KMS-11 (cell line): ENCODE results near the gene SLC35B3.

Source experiments
- H2AFZ ChIP-seq: fragments of 200-600 bp; sonication (generic); 2 replicates; pipeline ENCODE4 v1.6.1; 2016; ENCODE audit warnings: antibody characterized with exemption, mixed run types, low read depth
- H3K27ac ChIP-seq: fragments of 200-600 bp; sonication (generic); 2 replicates; pipeline ENCODE4 v1.6.1; 2016; ENCODE audit warnings: mild to moderate bottlenecking, mixed run types
- H3K27me3 ChIP-seq: fragments of 200-600 bp; sonication (generic); 2 replicates; pipeline ENCODE4 v1.6.1; 2017; ENCODE audit warnings: mild to moderate bottlenecking, low read depth, mixed run types, moderate library complexity; ENCODE audit not compliant: insufficient read depth
- H3K36me3 ChIP-seq: fragments of 200-600 bp; sonication (generic); 2 replicates; pipeline ENCODE4 v1.6.1; 2017; ENCODE audit warnings: mild to moderate bottlenecking, mixed run types; ENCODE audit not compliant: insufficient read depth
- H3K4me1 ChIP-seq: fragments of 200-600 bp; sonication (generic); 2 replicates; pipeline ENCODE4 v1.6.1; 2016; ENCODE audit warnings: mild to moderate bottlenecking, low read depth, mixed run types; ENCODE audit not compliant: poor library complexity, severe bottlenecking
- H3K4me2 ChIP-seq: fragments of 200-600 bp; sonication (generic); 2 replicates; pipeline ENCODE4 v1.7.0; 2016; ENCODE audit warnings: mild to moderate bottlenecking, mixed run types
- H3K4me3 ChIP-seq: fragments of 200-600 bp; sonication (generic); IDR thresholded peaks from 2 replicates; pipeline ENCODE4 v1.6.1; 2017; ENCODE audit warnings: low read depth, low read length, mixed read lengths; ENCODE audit not compliant: insufficient read depth
- H3K79me2 ChIP-seq: fragments of 200-600 bp; sonication (generic); 2 replicates; pipeline ENCODE4 v1.6.1; 2016; ENCODE audit warnings: low read depth, mixed run types; ENCODE audit not compliant: insufficient read depth
- H3K9ac ChIP-seq: fragments of 200-600 bp; sonication (generic); 2 replicates; pipeline ENCODE4 v1.6.1; 2016; ENCODE audit warnings: mild to moderate bottlenecking, mixed run types
- H4K20me1 ChIP-seq: fragments of 200-600 bp; sonication (generic); 2 replicates; pipeline ENCODE4 v1.6.1; 2016; ENCODE audit warnings: mild to moderate bottlenecking, mixed run types; ENCODE audit not compliant: insufficient read depth
- TF ChIP-seq, protein P1 (sequence below): fragments of 200-600 bp; sonication (generic); conservative IDR thresholded peaks from 2 replicates; pipeline ENCODE4 v1.6.1; 2017; ENCODE audit warnings: low read depth, mild to moderate bottlenecking, antibody characterized with exemption, low read length, moderate library complexity, mixed read lengths

The SLC35B3 gene

GRCh38 chr6:8437813-8438212 lies 2.5 kb upstream of the SLC35B3 start:
- no peaks in the 10 kb centered on the region for H3K36me3 ChIP-seq
- no peak overlapping the region for H3K27ac ChIP-seq
- H3K4me3 ChIP-seq: no peak overlapping the region
- no peak overlapping the region for H3K9ac ChIP-seq
- no peak overlapping the region for H3K4me2 ChIP-seq
- peaks cover 12% of the 10 kb centered on the region for H3K79me2 ChIP-seq
- H3K4me1 ChIP-seq: peaks cover 15% of the 10 kb centered on the region
- no peak overlapping the region for H2AFZ ChIP-seq
- TF ChIP-seq, protein P1, sequence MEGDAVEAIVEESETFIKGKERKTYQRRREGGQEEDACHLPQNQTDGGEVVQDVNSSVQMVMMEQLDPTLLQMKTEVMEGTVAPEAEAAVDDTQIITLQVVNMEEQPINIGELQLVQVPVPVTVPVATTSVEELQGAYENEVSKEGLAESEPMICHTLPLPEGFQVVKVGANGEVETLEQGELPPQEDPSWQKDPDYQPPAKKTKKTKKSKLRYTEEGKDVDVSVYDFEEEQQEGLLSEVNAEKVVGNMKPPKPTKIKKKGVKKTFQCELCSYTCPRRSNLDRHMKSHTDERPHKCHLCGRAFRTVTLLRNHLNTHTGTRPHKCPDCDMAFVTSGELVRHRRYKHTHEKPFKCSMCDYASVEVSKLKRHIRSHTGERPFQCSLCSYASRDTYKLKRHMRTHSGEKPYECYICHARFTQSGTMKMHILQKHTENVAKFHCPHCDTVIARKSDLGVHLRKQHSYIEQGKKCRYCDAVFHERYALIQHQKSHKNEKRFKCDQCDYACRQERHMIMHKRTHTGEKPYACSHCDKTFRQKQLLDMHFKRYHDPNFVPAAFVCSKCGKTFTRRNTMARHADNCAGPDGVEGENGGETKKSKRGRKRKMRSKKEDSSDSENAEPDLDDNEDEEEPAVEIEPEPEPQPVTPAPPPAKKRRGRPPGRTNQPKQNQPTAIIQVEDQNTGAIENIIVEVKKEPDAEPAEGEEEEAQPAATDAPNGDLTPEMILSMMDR: no peak
- H3K27me3 ChIP-seq: no peaks in the 10 kb centered on the region
- no peaks in the 10 kb centered on the region for H4K20me1 ChIP-seq

GRCh38 chr6:8436966-8437365 lies 1.6 kb upstream of the SLC35B3 start:
- no peaks in the 10 kb centered on the region for H3K36me3 ChIP-seq
- TF ChIP-seq, protein P1: no peak
- H3K4me2 ChIP-seq: no peak overlapping the region
- H2AFZ ChIP-seq: no peak overlapping the region
- H3K27me3 ChIP-seq: no peaks in the 10 kb centered on the region
- no peak overlapping the region for H3K9ac ChIP-seq
- H3K4me1 ChIP-seq: peaks cover 15% of the 10 kb centered on the region
- no peaks in the 10 kb centered on the region for H4K20me1 ChIP-seq
- H3K4me3 ChIP-seq: no peak overlapping the region
- H3K27ac ChIP-seq: no peak overlapping the region
- H3K79me2 ChIP-seq: peaks cover 12% of the 10 kb centered on the region

DNA sequence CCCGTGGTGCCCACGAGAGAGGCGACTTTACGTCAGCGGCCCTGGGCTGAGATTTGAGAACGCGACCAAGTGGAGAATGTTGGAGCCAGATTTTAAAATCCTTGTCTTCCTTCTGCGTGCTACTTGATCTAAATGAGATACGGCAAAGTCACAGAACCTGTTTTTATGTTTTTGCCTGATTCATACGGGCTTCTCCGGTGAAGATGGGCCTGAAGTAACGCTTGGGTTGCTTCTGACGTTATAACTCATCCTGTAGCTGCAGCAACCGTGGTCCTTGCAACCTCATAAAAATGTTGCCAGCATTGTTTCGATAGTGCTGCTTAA lies 462 bp upstream of the SLC35B3 start:
- Histone ChIP-seq H3K4me3 (no peak overlapping the region), H3K27me3 (no peaks in the 10 kb centered on the region), H4K20me1 (no peaks in the 10 kb centered on the region), H2AFZ (peak overlapping the region; percentile 99), H3K27ac (no peak overlapping the region), H3K9ac (peak overlapping the region; percentile 83; the same call in 1 of the 2 replicates), H3K79me2 (peaks cover 12% of the 10 kb centered on the region), H3K4me2 (peak overlapping the region; percentile 63), H3K36me3 (no peaks in the 10 kb centered on the region), H3K4me1 (peaks cover 15% of the 10 kb centered on the region)
- TF ChIP-seq, protein P1: no peak

DNA sequence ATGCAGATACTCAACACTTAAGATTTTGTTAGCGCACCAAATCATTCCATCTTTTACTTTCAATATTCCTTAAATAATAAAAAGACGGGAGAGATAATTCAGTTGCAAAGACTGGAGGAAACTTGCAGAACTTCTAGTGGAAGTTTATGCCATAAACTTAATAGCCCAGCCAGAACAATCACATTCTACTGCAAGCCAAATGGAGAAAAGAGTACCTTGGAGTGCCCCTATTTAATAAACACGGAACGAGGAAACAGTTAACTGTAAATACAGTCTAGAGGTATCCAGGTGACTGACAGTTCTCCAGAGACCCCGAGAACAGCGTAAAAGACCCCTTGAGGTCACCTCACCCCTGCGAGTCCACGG lies 635 bp downstream of the SLC35B3 start:
- Histone ChIP-seq H3K79me2 (peaks cover 12% of the 10 kb centered on the region), H2AFZ (peak overlapping the region; percentile 99), H3K36me3 (no peaks in the 10 kb centered on the region), H3K4me2 (peak overlapping the region; percentile 82), H3K27ac (peak overlapping the region; percentile 35), H4K20me1 (no peaks in the 10 kb centered on the region), H3K9ac (peak overlapping the region; percentile 83), H3K27me3 (no peaks in the 10 kb centered on the region), H3K4me3 (peak overlapping the region; percentile 34), H3K4me1 (peaks cover 15% of the 10 kb centered on the region)
- TF ChIP-seq, protein P1: no peak
